K562 (cell line): ENCODE data around the gene DENND1A. TPM values are rescaled to one million over a fixed set of nuclear protein-coding genes. Genes with fewer than 3 reads are reported as not detected.

Experiments
- ATAC-seq: fragments of 200-7000 bp; cut with Tn5 transposase; 3 replicates; pipeline ENCODE4 v1.9.1; 2020; ENCODE audit warnings: moderate library complexity
- BruUV-seq: library from RNA; stranded (reverse); fragments of 400-500 nt; replicated peaks from 2 replicates; lab custom pipeline; 2021; lab: Mats Ljungman, UMichigan
- CTCF ChIA-PET: fragments of 300-600 bp; formaldehyde crosslinking; extraction: SDS; loops from one replicate; lab custom pipeline; 2021; ENCODE audit warnings: low intra/inter-chr PET ratio; lab: Yijun Ruan, JAX
- POLR2A ChIA-PET: fragments of 300-600, 350-650 bp; sonication (Branson Sonifier 250); formaldehyde crosslinking; extraction: SDS; loops from one replicate; lab custom pipeline; 2021; ENCODE audit warnings: antibody characterized with exemption, inconsistent platforms; lab: Yijun Ruan, JAX
- DNase-seq, 4 experiments: peaks; one replicate each; pipeline versions ENCODE4 v3.0.0 to v3.0.0-alpha.2; 2011 to 2018; ENCODE audit warnings: low spot score in 3 of 4, mixed read lengths in 3 of 4; ENCODE audit errors: extremely low read depth in 1 of 4
- FAIRE-seq: peaks from 2 replicates; lab custom pipeline; 2011; peaks lifted over from hg19 to GRCh38; lab: Jason Lieb, UNC
- H2AFZ ChIP-seq: 2 replicates; pipeline ENCODE4 v1.6.0; 2011; ENCODE audit warnings: low read depth, low read length, control low read depth, inconsistent platforms
- H3K27ac ChIP-seq: fragments of 200-600 bp; 3 replicates; pipeline ENCODE4 v1.8.0; 2011; ENCODE audit warnings: low read depth, mild to moderate bottlenecking, control low read depth, inconsistent platforms, low read length, moderate library complexity, mixed read lengths; ENCODE audit errors: extremely low read depth
- H3K27me3 ChIP-seq, 2 experiments: fragments of 300-600 bp in 1 of 2; 2 replicates in 1 of 2; 3 replicates in 1 of 2; pipeline versions ENCODE4 v1.6.0 to v1.8.0; 2011; ENCODE audit warnings: inconsistent platforms in 2 of 2, low read length in 2 of 2, mild to moderate bottlenecking in 1 of 2, mixed read lengths in 1 of 2, moderate library complexity in 1 of 2; ENCODE audit not compliant: control insufficient read depth in 2 of 2, insufficient read depth in 2 of 2
- H3K36me3 ChIP-seq: fragments of 300-600 bp; 3 replicates; pipeline ENCODE4 v1.8.0; 2011; ENCODE audit warnings: mild to moderate bottlenecking, low read length, inconsistent platforms; ENCODE audit not compliant: control insufficient read depth, insufficient read depth
- H3K4me1 ChIP-seq, 2 experiments: fragments of 200-600 bp in 1 of 2; replicated peaks in 1 of 2; 2 replicates in 1 of 2; 3 replicates in 1 of 2; pipeline versions ENCODE4 v1.5.1 to v1.8.0; 2011; ENCODE audit warnings: inconsistent platforms in 2 of 2, low read length in 2 of 2, mild to moderate bottlenecking in 1 of 2, mixed read lengths in 1 of 2, moderate library complexity in 1 of 2; ENCODE audit not compliant: control insufficient read depth in 2 of 2, insufficient read depth in 2 of 2
- H3K4me2 ChIP-seq: 2 replicates; pipeline ENCODE4 v1.6.1; 2011; ENCODE audit warnings: low read length, control low read depth, inconsistent platforms, mixed read lengths; ENCODE audit not compliant: insufficient read depth
- H3K4me3 ChIP-seq: fragments of 200-600 bp; sonication (generic), shearing (Covaris generic); 2 replicates; pipeline ENCODE4 v1.5.1; 2016; ENCODE audit warnings: control low read depth, inconsistent platforms
- H3K79me2 ChIP-seq: fragments of 200-600 bp; 3 replicates; pipeline ENCODE4 v1.8.0; 2011; ENCODE audit warnings: low read length, inconsistent platforms; ENCODE audit not compliant: control insufficient read depth, insufficient read depth
- H3K9ac ChIP-seq, 2 experiments: 2 replicates each; pipeline versions ENCODE4 v1.6.0 to v1.6.1; 2011; ENCODE audit warnings: low read depth in 2 of 2, low read length in 2 of 2, control low read depth in 1 of 2, inconsistent platforms in 1 of 2, mild to moderate bottlenecking in 1 of 2, mixed read lengths in 1 of 2; ENCODE audit not compliant: insufficient read depth in 1 of 2
- H3K9me1 ChIP-seq: one replicate; pipeline ENCODE4 v1.6.0; 2011; ENCODE audit warnings: inconsistent platforms, mild to moderate bottlenecking, low read length, moderate library complexity; ENCODE audit not compliant: control insufficient read depth, insufficient read depth
- H3K9me3 ChIP-seq: replicated peaks from 2 replicates; pipeline ENCODE4 v1.5.1; 2011; ENCODE audit warnings: low read depth, low read length, inconsistent platforms; ENCODE audit not compliant: control insufficient read depth, insufficient read depth
- H4K20me1 ChIP-seq: replicated peaks from 2 replicates; pipeline ENCODE4 v1.6.1; 2011; ENCODE audit warnings: low read length, inconsistent platforms, mixed read lengths; ENCODE audit not compliant: control insufficient read depth, insufficient read depth
- CTCF ChIP-seq, 3 experiments: IDR thresholded peaks in 2 of 3; conservative IDR thresholded peaks in 1 of 3; 2 replicates each; pipeline ENCODE4 v1.5.1; 2011 to 2012; ENCODE audit warnings: low read length in 3 of 3, mild to moderate bottlenecking in 3 of 3, control low read depth in 2 of 3, improper control_type of control experiment in 1 of 3, inconsistent platforms in 1 of 3, low read depth in 1 of 3, mixed read lengths in 1 of 3, moderate library complexity in 1 of 3; ENCODE audit not compliant: insufficient read depth in 2 of 3
- EWSR1 ChIP-seq: fragments of 450-650 bp; IDR thresholded peaks from 2 replicates; pipeline ENCODE4 v1.6.1; 2018; ENCODE audit warnings: borderline replicate concordance, mild to moderate bottlenecking, low read depth, moderate library complexity; ENCODE audit not compliant: partially characterized antibody
- FOSL1 ChIP-seq: fragments of 200-800 bp; sonication (Bioruptor generic); conservative IDR thresholded peaks from 2 replicates; pipeline ENCODE4 v1.6.1; 2016; ENCODE audit warnings: missing genetic modification characterization, missing compliant biosample characterization
- MAX ChIP-seq: sonication (generic); formaldehyde crosslinking; IDR thresholded peaks from 2 replicates; pipeline ENCODE4 v1.9.0; 2022; ENCODE audit warnings: mild to moderate bottlenecking, missing genetic modification reagents
- PHF20 ChIP-seq: fragments of 450-650 bp; IDR thresholded peaks from 2 replicates; pipeline ENCODE4 v1.6.1; 2018; ENCODE audit not compliant: partially characterized antibody
- ZNF431 ChIP-seq: sonication (generic); formaldehyde crosslinking; IDR thresholded peaks from 2 replicates; pipeline ENCODE4 v1.8.0; 2022; ENCODE audit warnings: mild to moderate bottlenecking, missing genetic modification reagents
- ZNF586 ChIP-seq: fragments of 450-650 bp; formaldehyde crosslinking; conservative IDR thresholded peaks from 2 replicates; pipeline ENCODE4 v1.4.0; 2020; ENCODE audit warnings: mild to moderate bottlenecking, moderate library complexity
- ZNF740 ChIP-seq, 3 experiments: fragments of 200-800 bp in 1 of 3; sonication (Bioruptor generic) in 1 of 3; sonication (generic) in 1 of 3; formaldehyde crosslinking in 1 of 3; IDR thresholded peaks; 2 replicates each; pipeline versions ENCODE4 v1.6.1 to v1.8.0; 2016 to 2022; ENCODE audit warnings: mild to moderate bottlenecking in 2 of 3, missing compliant biosample characterization in 2 of 3, missing genetic modification characterization in 2 of 3, missing genetic modification reagents in 1 of 3
- WGBS: fragments of 100-300 bp; shearing (Covaris generic); methylation state at CpG from one replicate; pipeline ENCODE4 v1.1.6; 2016; ENCODE audit warnings: low coverage, mixed read lengths; ENCODE audit not compliant: insufficient coverage; ENCODE audit errors: missing lambda C conversion rate; 5-methylcytosine and 5-hydroxymethylcytosine counted together
- in situ Hi-C: fragments of 300-500 bp; cut with MboI; formaldehyde crosslinking; loops from 4 replicates; pipeline ENCODE4 v1.15.0; 2018; ENCODE audit warnings: inconsistent platforms, mixed read lengths
- intact Hi-C: fragments of 100-400 bp; cut with micrococcal nuclease; formaldehyde crosslinking; loops from 2 replicates; pipeline ENCODE4 v1.14.2; 2022
- polyA plus RNA-seq, 8 experiments: library from polyadenylated mRNA; depleted of rRNA in 4 of 8; stranded (reverse) in 5 of 8; unstranded in 3 of 8; fragments of >200 nt; fragmentation: Nextera tagmentation in 2 of 8; fragmentation: Illumina TruSeq in 1 of 8; extraction: Ambion mirVana in 2 of 8; extraction: Trizol in 1 of 8; gene quantifications; 2 replicates each; pipeline versions ENCODE4 v1.2.1 to v1.2.3, GENCODE V29; 2011 to 2014; ENCODE audit warnings: inconsistent platforms in 1 of 8, missing spikeins in 1 of 8
- total RNA-seq, 7 experiments: library from RNA; depleted of rRNA in 6 of 7; stranded (reverse); fragments of >200 nt in 6 of 7; fragmentation: Illumina TruSeq in 2 of 7; extraction: Trizol in 2 of 7; gene quantifications; 2 replicates each; pipeline versions ENCODE4 v1.2.1 to v1.2.3, GENCODE V29; 2011 to 2021; ENCODE audit warnings: low replicate concordance in 1 of 7

The DENND1A gene
- total and polyA plus RNA-seq, 9 of the 15 experiments (the other 6 are each of a cell fraction or from before 2014, with no cell fraction given): 7.6 to 29.5 (median 15.7) TPM

GRCh38 chr9:123434619-123435240, 495.2 kb downstream of the DENND1A start:
- in situ Hi-C loops (no loop called here), intact Hi-C loops (no loop called here)
- ATAC-seq (peak; percentile 98), DNase-seq (peak; percentile 38 to 66 (median 54)), FAIRE-seq (no peak)
- Histone ChIP-seq H3K9me3 (no peaks in the 10 kb centered on the region), H3K4me3 (no peak overlapping the region), H3K9me1 (no peaks in the 10 kb centered on the region), H3K4me1 (peaks cover 0 to 3% of the 10 kb centered on the region in 2 experiments; a peak in 4 of 5 replicates), H3K36me3 (no peaks in the 10 kb centered on the region), H3K27ac (no peak overlapping the region), H3K4me2 (no peak overlapping the region), H3K27me3 (no peaks in the 10 kb centered on the region), H3K79me2 (no peaks in the 10 kb centered on the region), H3K9ac (no peak overlapping the region), H4K20me1 (peaks cover 2% of the 10 kb centered on the region), H2AFZ (0 out of 2 replicates have a peak overlapping the region, but pooled peaks have one; percentile 29)
- POLR2A ChIA-PET: interaction anchor here (0.7 to 0.9 kb wide), 2 partner anchors 25 to 75 kb away, joined by 4 to 5 read pairs; no protein-coding TSS in a partner anchor
- TF ChIP-seq CTCF (IDR thresholded peaks at IDR 0.05 in 2 of 3, conservative IDR thresholded peaks at IDR 0.05 in 1 of 3; ENCODE audit: insufficient read depth in 2 of 3, low read depth in 1 of 3, low read length in 3 of 3) (peak; percentile 41 to 57 (median 46); a peak in 3 of 6 replicates), ZNF431 (0 out of 2 replicates have a peak, but pooled peaks have one; percentile 18), PHF20 (no peak), ZNF586 (CRISPR knock-in tag) (no peak), EWSR1 (no peak), FOSL1 (tag) (no peak), ZNF740 (CRISPR knock-in tag; IDR thresholded peaks at IDR 0.05) (peak; percentile 46; the same call in 1 of the 2 replicates), ZNF740 (tag; IDR thresholded peaks at IDR 0.05) (no peak), MAX (CRISPR knock-in tag) (peak; percentile 87)
- CTCF ChIA-PET: no interaction called here
- BruUV-seq: no TSS peak
- 63% methylated on average over 9 of the region's 9 CpGs for WGBS
